SK-N-SH treated with all-trans-retinoic acid at 6 μM for 48 hours (cell line): ENCODE data around the gene SH3YL1.

Experiments used
- PATZ1 ChIP-seq: fragments of 250-450 bp; sonication (Bioruptor Pico); IDR thresholded peaks from 2 replicates; pipeline ENCODE4 v1.8.0; 2020; ENCODE audit warnings: mild to moderate bottlenecking, moderate library complexity, borderline replicate concordance
- RARB ChIP-seq: fragments of 250-450 bp; sonication (Bioruptor Pico); IDR thresholded peaks from 2 replicates; pipeline ENCODE4 v1.8.0; 2021; ENCODE audit warnings: mild to moderate bottlenecking, moderate library complexity
- TSHZ2 ChIP-seq: fragments of 250-450 bp; sonication (Bioruptor Pico); IDR thresholded peaks from 2 replicates; pipeline ENCODE4 v1.5.0; 2020; ENCODE audit warnings: mild to moderate bottlenecking, moderate library complexity
- ZFP3 ChIP-seq: fragments of 250-450 bp; sonication (Bioruptor Pico); IDR thresholded peaks from 2 replicates; pipeline ENCODE4 v1.5.0; 2020; ENCODE audit warnings: mild to moderate bottlenecking, moderate library complexity

GRCh38 chr2:286035-286434, 22.2 kb upstream of the SH3YL1 start:
- TF ChIP-seq ZFP3 (no peak), TSHZ2 (CRISPR knock-in tag) (no peak), PATZ1 (CRISPR knock-in tag) (no peak), RARB (no peak)
